NOMO-1 treated with DMSO at 0.1 percent for 48 hours (cell line): ENCODE measurements around the gene MRPL33.
A peak's percentile ranks its signal among the peaks of the same experiment; 100 is the strongest.
"Not testable (repeated sequence)": the region's sequence is repeated elsewhere in the genome, so short reads cannot be mapped to it uniquely, and the experiment has no call there.

Experiments used
- DNase-seq: peaks from one replicate; lab custom pipeline; 2025; ENCODE audit not compliant: unreplicated experiment; lab: John Stamatoyannopoulos, UW

The MRPL33 gene

GRCh38 chr2:27739058-27739373 lies 32.5 kb upstream of the MRPL33 start:
- DNase-seq, result no peak

- DNase-seq, result no peak
Measured at GRCh38 chr2:27741673-27742072, 29.8 kb upstream of the MRPL33 start.

- no peak for DNase-seq
Measured at GRCh38 chr2:27742571-27742970, 28.9 kb upstream of the MRPL33 start.

- DNase-seq, result not testable (repeated sequence)
Measured at GRCh38 chr2:27745494-27745893, 26.0 kb upstream of the MRPL33 start.

GRCh38 chr2:27746325-27746724 lies 25.2 kb upstream of the MRPL33 start:
- no peak for DNase-seq

GRCh38 chr2:27747827-27748352 lies 23.6 kb upstream of the MRPL33 start:
- no peak for DNase-seq

GRCh38 chr2:27748803-27749554 lies 22.5 kb upstream of the MRPL33 start:
- DNase-seq, result not testable (repeated sequence)

- no peak for DNase-seq
Measured at GRCh38 chr2:27751377-27751776, 20.1 kb upstream of the MRPL33 start.

- DNase-seq, result no peak
Measured at GRCh38 chr2:27752551-27753237, 18.8 kb upstream of the MRPL33 start.

- peak; percentile 82 for DNase-seq
Measured at GRCh38 chr2:27754138-27754588, 17.4 kb upstream of the MRPL33 start.

- DNase-seq, result no peak
Measured at GRCh38 chr2:27754831-27755230, 16.7 kb upstream of the MRPL33 start.

GRCh38 chr2:27756091-27756490 lies 15.4 kb upstream of the MRPL33 start:
- DNase-seq, result no peak

- peak; percentile 93 for DNase-seq
Measured at GRCh38 chr2:27756544-27757498, 14.7 kb upstream of the MRPL33 start.

GRCh38 chr2:27762951-27763906 lies 8.3 kb upstream of the MRPL33 start:
- no peak for DNase-seq

GRCh38 chr2:27763907-27764267 lies 7.6 kb upstream of the MRPL33 start:
- no peak for DNase-seq

- peak; percentile 61 for DNase-seq
Measured at GRCh38 chr2:27764526-27764925, 7.0 kb upstream of the MRPL33 start.

GRCh38 chr2:27765621-27766286 lies 5.8 kb upstream of the MRPL33 start:
- DNase-seq, result no peak

GRCh38 chr2:27766287-27766661 lies 5.2 kb upstream of the MRPL33 start:
- peak; percentile 26 for DNase-seq

GRCh38 chr2:27771202-27771547 lies 344 bp upstream of the MRPL33 start:
- DNase-seq, result no peak

- DNase-seq, result peak; percentile 29
Measured at GRCh38 chr2:27772804-27773203, 1.3 kb downstream of the MRPL33 start.
